GM08714 (cell line): Measurements from ENCODE around the gene POMP.

Source experiments
- H3K4me3 ChIP-seq: fragments of 200-500 bp; sonication (Bioruptor generic); 2 replicates; pipeline ENCODE4 v1.5.1; 2014; ENCODE audit warnings: mild to moderate bottlenecking, low read length, inconsistent platforms
- ZNF274 ChIP-seq: IDR thresholded peaks from 2 replicates; pipeline ENCODE4 v1.6.1; 2012; ENCODE audit warnings: mild to moderate bottlenecking, low read depth, low read length

Gene POMP

GRCh38 chr13:28697441-28697840 lies 38.5 kb downstream of the POMP start:
- no peak overlapping the region for H3K4me3 ChIP-seq
- no peak for TF ChIP-seq ZNF274

DNA sequence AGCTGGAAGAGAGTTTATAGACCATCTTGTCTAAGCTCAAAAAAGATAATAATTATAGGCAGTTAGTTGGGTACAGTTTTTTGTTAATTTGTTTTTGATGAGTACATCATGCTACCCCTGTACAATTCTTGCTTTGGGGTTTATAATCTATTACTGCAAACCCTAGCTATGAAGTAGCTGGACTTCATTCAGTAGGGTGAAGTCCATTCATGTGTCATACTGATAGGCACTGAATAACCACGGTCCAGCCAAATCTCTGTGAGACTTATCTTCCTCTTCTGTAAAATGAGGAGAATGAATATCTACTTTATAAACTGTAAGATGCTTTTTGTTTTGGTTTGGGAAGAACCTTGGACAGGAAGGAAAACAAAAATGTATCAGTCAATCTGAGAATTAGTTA lies 40.3 kb downstream of the POMP start:
- no peak for TF ChIP-seq ZNF274
- H3K4me3 ChIP-seq: no peak overlapping the region

DNA sequence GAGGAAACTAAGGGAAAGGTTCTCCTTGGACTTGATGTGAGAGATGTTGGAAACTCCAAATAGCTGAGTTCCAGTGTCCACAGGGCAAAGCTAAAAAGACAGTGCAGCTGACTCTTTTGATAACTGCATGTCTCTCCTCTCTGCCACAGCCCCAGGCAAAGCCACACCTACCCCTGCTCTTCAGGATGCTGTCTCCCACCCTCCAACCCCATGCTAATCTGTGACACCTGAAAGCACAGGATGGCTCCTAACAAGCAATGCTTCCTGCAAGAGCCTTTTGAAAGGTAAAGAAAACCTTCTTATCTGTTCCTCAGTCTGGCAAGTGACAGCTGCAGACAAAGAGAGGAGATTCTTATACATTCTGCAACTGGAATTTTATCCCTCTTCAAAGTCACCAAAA lies 45.4 kb downstream of the POMP start:
- no peak for TF ChIP-seq ZNF274
- H3K4me3 ChIP-seq: no peak overlapping the region

DNA sequence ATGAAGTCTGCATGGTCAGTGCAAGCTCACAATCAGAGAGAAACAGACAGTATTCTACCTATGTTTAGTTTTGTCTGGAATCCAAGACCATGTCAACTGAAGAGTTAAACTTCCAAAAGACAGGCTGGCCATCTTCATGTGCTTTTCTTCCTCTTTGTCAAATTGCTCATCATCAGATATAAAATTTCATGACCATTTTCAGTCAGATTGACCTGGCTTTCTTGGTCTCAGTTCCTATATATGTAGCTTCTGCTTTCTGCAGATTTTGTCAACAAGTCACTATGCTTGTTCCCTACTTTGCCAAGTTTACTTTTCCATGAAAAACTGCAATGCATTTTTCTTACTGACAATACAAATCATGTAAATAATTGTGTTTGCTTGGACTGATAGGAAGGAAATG lies 46.0 kb downstream of the POMP start:
- TF ChIP-seq ZNF274: no peak
- H3K4me3 ChIP-seq: no peak overlapping the region

GRCh38 chr13:28705461-28706083 lies 46.6 kb downstream of the POMP start:
- no peak overlapping the region for H3K4me3 ChIP-seq

GRCh38 chr13:28707629-28708427 lies 48.9 kb downstream of the POMP start:
- no peak overlapping the region; the same call in 1 of the 2 replicates for H3K4me3 ChIP-seq
- TF ChIP-seq ZNF274: no peak

More at GRCh38 chr13:28705461-28706083, 46.6 kb downstream of the POMP start:
- no peak for TF ChIP-seq ZNF274

DNA sequence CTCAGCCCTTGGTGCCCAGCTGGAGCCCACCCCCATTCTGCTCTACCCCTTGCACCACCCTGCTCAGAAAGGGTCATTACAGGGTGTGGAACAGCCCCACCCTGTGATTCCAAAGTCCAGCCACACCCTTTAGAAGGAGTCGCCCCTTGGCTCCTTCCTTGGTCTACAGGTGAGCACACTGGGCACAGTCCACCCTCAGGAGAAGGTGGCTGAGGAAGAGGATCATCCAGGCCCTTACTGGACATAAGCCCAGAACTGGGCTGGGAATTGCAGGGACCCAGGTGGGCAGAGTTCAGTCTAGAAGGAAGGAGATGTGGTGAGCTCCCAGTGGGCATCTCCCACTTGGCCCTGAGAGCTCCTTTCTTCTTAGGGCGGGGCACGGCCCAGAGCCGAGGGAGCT lies 51.2 kb downstream of the POMP start:
- TF ChIP-seq ZNF274: no peak

DNA sequence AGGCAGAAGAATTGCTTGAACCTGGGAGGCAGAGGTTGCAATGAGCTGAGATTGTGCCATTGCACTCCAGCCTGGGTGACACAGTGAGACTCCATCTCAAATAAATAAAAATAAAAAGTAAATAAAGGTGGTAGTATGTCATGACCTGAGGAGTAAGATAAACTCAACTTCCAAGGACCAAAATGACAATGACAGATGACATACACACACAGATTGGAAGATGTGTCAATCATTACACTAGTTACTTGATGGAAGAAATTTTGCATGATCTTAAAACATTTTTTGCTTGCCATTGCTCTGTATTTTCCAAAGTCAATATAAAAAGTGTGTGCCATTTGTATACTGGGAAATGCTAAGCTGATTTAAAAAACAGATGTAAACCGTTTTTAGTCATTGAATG lies 55.7 kb downstream of the POMP start:
- H3K4me3 ChIP-seq: no peak overlapping the region
- no peak for TF ChIP-seq ZNF274

More for the DNA sequence above, 51.2 kb downstream of the POMP start:
- no peak overlapping the region for H3K4me3 ChIP-seq

DNA sequence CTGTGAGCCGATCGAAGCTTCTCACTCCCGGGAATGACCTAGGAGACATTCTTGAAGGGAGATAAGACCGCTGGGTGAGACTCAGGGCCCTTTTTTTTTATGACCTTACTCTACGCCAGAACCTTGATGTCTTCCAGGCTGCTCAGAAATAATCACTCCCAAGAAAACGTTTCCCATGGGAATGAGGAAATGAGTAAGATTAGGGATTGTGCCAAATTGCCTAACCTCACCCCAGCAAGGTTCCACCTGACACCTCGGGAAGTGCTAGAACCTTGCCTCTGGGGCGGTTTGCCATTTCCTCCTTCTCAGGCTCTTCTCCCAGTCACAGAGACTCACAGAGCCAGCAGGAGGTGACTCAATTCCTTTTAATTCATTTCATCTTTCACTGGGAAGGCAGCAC lies 57.6 kb downstream of the POMP start:
- TF ChIP-seq ZNF274: no peak
- no peak overlapping the region for H3K4me3 ChIP-seq

- no peak for TF ChIP-seq ZNF274
- H3K4me3 ChIP-seq: no peak overlapping the region
These were observed 58.2 kb downstream of the POMP start for GRCh38 chr13:28717170-28717569.

DNA sequence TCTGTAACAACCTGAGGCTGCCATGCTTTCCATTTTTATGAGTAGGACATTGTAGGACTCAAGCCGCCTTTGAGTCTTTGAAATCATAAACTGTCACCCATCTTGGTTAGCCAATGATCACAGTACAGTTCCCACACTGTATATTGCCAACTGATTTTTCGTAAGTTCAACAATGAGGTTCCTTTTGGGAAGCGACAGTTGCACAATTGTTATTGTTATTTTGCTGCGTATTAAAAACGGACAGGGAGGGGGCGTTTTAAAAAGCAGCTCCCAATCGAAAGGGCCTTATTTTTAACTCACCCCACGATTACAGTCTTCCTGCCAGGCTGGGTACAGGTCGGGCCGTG lies 59.2 kb downstream of the POMP start:
- peak overlapping the region; percentile 88 for H3K4me3 ChIP-seq
- TF ChIP-seq ZNF274: no peak

GRCh38 chr13:28718543-28719226 lies 59.8 kb downstream of the POMP start, which contains the start of gene SLC46A3:
Gene SLC46A3 (minus strand): TSS chr13:28718970. CDS start chr13:28717998, 972 bp downstream.
- peak within 1 kb of the TSS; percentile 88 for H3K4me3 ChIP-seq
- TF ChIP-seq ZNF274: no peak

DNA sequence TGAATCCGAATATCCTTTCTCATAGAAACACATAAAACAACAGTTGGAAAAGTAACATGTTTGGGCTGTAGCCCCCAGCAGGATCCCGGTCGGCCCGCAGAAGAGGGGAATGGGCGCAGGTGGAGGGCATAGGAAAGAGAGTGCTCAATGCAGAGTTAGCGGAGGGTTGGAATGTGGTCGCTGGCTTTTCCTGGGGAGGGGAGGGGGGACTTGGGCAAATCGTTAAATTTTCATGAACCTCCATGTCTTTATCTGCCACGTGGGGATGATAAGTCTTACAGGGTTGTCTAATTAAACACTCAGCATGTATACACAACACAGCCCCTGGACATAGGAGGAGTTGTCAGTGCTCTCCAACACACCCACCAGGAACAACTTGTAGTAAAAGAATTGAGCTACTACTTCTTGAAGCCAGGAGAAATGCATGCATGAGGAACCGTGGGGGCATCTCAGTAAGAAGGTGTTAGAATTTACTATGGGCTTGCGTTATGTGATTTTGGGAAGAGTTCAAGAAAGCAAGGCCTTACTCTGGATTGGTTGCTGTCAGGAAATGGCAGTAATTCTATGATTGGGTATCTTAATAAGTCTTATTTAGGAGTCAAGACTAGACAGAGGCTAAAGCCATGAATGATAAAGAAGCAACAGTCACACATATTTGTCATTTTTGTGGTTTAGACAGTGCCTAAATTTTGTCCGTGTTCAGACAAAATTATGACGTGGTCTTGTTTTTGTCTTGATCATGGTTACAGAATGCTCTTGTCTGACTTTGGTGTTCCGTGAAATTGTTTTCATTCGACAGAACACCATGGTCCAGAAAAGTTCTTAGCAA lies 60.5 kb downstream of the POMP start:
- H3K4me3 ChIP-seq: peak overlapping the region; percentile 88; the same call in 1 of the 2 replicates
- TF ChIP-seq ZNF274: no peak

- no peak for TF ChIP-seq ZNF274
- H3K4me3 ChIP-seq: no peak overlapping the region
These were observed 64.9 kb downstream of the POMP start for GRCh38 chr13:28723806-28724205.
